CD4-positive, alpha-beta T cell treated with Interferon gamma for 1 hour (primary cell): ENCODE data around the gene BCAR3.
"Not testable (repeated sequence)": the region's sequence is repeated elsewhere in the genome, so short reads cannot be mapped to it uniquely, and the experiment has no call there.

Experiments
- DNase-seq: peaks from one replicate; pipeline ENCODE4 v3.0.0-alpha.2; 2020

Gene BCAR3

DNA sequence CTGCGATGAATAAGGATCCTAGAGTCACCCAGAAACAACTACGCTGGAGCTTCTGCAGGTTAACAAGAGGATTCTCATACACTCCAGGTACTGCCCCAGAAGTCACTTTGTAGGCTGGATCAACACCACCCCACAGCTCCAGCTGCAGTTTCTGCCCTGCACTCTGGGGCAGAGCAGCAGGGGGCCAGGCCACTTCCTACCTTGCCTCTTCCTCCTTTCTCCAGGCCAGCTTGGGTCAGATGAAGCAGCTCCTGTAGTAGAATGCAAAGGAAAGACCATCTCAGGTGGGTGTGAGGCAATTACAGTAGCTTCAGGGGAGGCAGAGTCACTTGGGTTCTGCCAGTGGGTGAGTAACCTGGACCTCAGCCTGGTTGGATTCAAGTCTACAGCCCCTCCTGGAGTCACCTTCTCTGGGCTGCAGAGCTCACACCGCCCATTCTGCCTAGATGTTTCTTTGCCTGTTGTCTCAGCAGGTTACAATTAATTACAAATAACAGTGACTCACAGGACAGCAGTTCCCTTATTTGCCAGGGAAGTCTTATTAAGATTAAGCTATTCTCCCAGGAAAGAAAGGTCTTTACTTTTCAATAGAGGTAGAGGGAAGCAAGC, 24.4 kb upstream of the BCAR3 start:
- DNase-seq, result no peak

DNA sequence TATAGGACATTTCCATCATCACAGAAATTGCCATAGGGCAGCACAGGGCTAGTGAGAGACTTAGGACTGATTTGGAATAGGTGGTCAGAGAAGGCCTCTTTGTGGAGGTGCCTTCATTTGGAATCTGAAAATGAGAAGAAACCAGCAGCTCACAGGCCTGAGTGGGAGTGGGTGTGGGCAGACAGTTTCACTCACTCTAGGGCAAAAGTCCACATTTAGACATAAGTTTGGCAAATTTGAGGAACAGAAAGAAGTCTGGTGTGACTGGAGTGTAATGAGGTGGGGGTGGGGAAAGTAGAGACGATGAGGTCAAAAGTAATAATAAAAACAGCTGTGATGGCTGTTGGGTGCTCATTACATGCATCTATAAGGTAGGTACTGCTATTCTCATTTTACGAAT, 22.4 kb upstream of the BCAR3 start:
- peak; percentile 46 for DNase-seq

DNA sequence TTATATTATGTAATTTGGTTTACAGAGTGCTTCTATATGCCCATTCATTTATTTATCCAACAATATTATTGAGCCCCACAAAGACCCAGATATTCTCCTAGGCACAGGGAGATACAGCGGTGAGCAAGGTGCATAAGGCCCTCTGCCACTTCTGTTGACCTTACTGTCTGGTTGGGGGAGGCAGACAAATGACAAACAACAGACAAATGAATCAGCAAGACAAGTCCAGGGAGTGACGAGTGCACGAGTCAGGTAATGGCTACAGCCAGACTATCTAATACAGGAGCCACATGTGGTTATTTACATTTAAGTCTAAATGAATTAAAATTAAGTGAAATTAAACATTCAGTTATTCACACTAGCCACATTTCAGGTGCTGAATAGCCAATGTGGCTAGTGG, 22.0 kb upstream of the BCAR3 start:
- no peak for DNase-seq

DNA sequence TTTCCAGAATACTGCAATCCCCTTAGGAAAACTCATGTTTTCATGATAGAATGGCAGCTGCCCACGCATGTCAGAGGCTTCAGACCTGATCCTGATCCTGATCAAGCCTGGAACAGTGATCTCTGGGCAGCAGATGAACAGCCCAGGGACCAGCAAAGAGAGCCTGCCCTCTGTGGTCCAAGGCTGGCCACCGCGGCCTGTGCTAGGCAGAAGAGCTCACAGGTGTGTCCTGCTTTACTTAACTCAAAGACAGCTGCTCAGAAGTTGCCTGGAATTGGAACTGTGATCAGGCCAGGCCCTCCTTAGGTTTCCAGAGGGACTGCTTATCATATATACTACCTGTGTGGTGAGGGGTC, 21.2 kb upstream of the BCAR3 start:
- no peak for DNase-seq

DNA sequence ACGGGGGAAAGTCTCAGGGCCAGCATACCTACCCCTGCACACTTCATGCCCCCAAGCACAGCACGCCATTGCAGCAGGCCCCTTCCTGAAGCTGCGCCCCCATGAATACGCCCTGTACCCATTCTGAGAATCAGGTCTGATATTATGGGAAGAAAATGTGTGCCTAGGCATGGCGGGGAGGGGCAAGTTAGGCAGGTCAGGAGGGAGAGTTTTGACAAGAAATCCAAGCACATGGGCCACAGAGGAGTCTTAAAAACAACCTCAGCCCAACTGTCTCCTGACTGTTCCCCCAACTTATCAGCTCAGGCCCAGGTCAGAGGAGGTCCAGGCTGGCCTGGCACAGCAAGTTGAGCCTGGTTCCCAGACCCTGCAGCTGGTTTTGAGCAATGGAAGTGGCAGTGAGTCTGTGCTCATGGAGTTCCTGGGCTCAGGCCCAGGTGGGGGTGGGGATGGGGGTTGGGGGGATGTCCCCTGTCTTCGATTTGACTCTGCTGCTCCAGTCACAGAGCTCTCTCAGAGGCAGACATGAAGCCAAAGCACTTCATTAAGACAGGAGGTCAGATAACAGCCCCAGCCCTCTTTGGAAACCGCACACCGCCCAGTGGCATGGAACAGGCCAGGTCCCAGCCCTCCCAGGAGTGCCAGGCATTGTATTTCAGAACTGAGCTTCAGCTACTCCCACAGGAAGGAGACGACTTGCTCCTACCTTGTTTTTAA, 20.6 kb upstream of the BCAR3 start:
- DNase-seq, result no peak

DNA sequence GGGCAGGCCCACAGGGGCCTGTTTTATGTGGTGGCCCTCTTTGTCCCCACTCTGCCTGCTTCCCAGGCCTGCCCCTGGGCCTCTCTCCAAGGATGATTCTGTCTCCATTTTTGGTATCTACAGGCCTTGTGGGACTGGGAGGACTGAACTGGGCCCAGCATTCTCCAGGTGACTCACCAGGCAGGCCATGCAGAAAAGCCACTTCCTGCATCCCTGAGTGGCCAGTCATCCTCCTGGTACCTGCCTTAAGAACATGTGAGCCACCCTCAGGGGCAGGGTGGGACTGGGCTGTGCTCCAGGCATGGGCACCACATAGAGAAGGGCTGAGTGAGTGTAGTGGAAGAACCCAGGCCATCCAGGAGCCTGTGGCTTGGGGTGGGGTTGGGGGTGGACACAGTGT, 20.0 kb upstream of the BCAR3 start:
- DNase-seq, result no peak

DNA sequence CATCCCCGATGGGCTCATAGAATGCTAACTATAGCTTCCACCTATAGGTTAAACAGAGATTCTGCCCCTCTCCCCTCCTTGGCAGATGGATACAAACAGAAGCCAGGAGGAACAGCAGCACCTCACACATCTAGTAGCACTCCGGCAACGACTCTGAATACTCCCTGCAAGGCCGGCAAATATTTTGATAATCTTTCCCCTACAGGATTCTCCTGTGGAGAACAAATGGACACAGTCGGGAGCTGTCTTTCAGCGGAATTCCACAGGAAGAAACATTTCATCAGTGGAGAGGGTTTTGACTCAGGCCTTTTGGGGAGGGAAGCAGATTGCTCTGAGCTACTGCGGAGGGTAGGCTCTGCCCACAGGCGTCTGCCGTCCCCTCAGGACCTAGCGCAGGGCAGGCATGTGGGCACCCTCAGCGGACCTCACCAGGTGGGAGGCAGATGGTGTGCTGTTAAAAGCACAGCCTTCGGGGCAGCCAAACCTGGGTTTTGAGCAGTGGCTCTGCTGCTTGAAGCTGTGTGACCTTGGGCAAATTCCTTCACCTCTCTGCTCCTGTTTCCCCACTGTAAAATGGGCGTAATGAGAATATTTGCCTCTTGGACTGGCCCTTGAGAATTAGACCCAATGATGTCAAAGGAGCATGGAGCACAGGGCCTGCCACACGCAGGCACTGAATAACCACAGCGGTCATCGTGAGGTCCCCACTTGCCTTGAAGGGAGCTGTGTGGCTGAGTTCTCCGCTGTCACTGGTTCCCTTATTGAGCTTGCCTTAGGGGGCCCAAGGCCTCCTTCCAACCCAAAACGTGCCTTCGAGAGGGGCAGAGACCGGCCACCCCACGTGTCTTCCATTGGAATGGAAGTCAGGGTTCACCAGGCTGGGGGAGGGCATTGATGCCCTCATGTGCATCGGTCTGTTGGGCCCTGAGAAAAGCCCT, 19.2 kb upstream of the BCAR3 start:
- DNase-seq, result no peak

DNA sequence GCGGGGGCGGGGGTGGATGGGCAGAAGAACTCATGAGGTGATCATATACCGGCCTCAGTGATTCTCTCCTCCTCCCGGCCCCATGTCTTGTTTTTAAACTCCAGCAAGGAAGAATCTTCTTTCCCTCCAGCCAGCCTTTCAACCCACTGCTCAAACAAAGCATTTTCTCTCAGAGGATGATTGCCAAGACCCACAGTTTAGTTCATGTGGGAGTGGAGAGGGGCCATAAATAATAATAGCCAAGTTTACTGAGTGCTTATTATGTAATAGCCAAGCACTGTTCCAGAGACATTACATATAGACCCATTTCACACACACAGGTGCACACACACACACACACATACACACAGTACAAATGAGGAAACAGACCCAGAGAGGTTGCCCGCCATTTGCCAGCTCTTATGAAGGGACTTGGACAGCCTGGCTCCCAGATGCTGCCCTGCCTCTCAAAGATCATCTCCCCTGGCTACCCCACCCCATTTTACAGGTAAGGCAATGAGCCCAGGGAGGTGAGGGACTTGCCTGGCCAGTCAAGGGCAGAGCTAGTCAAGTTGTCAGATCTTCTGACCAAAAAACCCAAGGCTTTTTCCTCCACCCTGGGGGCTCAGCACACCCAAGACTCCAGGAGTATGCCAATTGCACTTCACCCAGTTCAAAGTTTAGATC, 18.0 kb upstream of the BCAR3 start:
- no peak for DNase-seq

DNA sequence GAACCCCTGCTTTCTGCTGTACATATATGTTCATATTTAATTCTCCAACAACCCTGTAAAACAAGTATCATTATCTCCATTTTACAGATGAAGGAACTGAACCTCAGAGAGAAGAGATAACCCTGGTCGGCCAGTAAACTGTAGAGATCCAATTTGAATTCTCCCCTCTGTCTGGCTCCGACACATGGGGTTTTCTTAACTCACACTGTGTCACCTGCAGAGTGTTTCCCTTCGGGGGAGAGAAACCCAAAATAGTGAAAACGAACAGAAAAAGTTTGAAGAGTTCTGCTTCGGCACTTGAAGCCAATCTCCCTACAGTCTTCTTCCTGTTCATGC, 17.4 kb upstream of the BCAR3 start:
- DNase-seq, result no peak

DNA sequence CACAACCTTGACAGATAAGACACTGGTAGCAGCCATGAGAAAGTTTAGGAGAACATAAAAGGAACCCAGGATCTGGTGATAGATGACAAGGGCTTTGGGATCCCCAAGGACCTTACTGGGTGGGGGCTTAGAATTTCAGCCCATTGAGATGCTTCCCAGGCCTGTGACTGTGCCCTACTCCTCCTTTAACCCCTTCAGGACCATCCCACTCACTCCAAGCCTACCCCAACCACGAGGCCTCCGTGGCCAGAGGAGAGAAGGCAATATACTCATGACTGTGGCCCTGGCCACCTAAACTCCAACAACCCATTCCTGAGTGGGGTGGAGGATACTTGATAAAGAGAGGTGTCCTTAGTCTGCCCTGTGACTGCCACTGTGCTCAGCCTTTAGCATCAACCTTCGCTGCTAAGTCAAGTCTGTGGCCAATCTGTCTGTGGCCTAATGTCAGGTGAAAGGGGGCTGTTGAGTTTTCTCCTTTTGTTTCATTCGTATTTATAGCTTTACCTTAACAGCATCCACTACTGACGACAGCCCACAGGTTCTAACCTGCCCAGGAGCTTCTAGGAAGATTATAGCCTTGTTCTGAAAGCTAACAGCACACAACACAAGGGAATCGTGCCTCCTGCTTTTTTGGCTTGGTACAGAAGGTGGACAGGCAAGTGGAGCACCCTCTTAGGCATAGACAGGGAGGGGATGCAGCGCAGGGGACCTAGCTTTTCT, 16.9 kb upstream of the BCAR3 start:
- no peak for DNase-seq

DNA sequence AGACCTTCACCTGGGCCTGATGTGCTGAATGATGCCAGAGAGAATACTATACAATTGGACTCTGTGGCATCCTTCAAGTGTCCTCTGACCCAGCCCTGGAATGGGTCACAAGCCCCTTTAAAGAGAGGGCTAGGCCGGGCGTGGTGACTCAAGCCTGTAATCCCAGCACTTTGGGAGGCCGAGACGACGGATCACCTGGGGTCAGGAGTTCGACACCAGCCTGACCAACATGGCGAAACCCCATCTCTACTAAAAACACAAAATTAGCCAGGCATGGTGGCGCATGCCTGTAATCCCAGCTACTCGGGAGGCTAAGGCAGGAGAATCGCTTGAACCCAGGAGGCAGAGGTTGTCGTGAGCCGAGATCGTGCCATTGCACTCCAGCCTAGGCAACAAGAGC, 15.9 kb upstream of the BCAR3 start:
- not testable (repeated sequence) for DNase-seq

DNA sequence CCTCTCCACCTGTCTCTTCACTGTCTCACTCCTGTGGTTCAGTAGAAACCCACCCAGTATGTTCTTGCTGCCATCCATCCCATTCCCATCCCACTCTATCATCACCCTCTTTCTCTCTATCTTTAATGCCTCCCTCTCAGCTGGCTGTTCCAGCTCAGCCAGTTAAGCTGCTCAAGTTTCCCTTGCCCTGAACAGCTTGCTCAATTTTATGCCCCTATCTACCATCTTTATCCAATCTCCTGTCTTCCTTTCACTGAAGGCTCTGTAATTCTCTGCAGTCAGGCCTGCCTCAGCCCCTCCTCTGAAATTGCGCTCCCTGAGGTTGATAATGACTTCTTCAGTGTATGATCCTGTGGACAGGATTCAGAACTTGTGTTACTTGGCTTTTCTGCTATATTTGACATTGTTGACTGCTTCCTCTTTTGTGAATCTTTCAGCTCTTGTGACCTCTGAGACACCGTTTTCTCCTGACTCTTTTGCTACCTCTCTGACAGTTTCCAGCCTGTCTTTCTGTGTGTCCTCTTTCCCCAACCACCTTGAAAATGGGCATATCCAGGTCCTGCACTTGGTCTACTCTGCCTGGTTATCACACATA, 13.9 kb upstream of the BCAR3 start:
- DNase-seq, result no peak

DNA sequence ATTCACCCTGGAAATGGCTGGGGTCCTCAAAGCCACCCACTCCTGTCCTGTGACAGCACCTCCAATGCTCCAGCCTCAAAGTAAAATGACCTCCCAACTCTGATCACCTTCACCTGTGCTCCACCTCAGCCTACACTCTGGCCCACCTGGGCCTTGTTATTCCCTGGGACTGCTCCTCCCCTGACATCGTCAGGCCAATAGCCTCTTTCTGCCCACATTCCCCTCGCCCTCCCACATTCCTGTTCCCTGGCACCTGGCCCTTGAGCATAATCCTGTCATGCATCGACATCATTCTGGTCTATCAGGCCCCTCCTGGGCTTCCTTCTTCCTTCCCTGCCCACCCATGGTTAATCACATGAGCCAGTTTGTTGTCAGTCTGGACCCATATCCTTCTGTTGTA, 13.2 kb upstream of the BCAR3 start:
- no peak for DNase-seq

DNA sequence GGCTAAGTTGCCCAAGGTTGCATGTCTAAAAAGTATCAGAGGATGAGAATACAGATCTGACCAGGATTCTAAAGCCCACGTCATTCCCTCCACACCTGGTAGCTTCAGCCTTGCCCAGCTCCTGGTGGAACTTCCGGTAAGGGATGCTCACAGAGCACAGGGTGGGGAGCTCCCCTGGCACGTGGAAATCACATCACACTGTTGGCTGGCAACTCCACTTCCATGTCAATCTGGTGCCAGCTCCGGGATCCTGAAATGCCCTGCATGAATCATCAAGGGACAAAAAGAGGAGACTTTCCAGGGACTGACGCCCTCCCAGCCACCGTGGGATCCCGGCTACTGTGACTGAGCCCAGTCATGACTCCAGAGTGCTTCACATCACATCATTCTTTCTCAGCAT, 12.4 kb upstream of the BCAR3 start:
- no peak for DNase-seq

DNA sequence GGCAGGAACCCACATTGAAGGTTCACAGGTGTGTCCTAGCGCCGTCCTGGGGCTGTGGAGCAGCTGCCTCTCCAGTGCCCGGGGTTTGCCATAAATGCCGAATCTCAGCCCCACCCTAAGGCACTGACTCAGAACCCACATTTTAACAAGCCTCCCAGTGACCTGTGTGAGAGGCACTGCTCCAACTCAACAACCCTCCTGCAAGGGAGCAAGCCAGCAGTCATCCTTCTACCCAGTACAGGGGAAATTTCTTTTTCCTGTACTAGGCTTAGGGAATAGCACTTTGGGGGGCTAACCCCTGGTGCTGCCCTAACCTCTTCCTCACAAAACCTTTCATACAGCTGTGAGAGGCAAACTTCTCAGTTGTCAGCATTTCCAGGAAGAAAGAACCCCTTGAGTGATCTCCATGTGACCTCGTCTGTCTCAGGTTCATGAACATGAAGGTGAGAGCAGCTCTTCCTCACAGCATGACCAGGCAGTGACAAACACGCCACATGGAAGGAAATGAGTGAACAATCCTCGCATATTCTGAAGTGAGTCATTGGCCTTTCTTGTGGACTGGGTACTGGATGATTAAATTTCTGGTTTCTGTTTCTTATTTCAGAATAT, 11.4 kb upstream of the BCAR3 start:
- peak; percentile 45 for DNase-seq

DNA sequence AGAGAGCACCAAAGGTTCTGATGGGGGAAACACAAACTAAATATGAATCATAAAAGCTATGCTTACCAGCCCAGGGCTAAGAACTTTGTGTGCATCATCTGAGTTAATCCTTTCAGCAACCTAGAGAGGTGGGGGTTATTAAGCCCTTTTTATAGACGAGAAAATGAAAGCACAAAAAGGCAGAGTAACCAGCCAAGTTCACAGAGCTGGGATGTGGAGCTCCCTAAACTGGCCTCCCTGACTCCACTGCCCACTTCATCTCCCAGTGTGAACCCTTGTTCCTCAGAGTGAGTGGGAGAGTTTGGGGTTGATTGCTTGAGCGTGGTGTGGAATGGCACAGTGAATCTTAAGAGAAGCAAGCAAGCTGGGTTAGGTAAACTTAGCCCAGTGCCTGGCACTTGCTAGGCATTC, 10.8 kb upstream of the BCAR3 start:
- DNase-seq, result no peak

DNA sequence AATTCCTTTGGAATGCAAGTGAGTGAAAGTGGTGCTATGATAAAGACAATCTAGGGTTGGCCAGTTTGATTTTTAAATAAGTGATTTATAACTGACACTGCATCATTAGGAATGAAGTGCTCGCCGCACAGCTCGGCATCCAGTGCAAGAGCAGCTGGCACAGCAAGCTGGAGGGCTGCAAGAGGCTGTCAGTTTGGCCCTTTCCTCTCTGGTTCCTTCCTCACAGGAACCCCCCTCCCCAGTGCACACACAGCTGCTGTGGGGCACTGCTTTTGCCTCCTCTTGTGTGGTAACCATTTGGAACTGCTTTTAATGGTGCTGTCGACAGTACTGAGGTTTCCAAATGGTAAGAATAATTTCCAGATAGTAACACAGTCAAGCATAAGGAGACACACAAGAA, 10.4 kb upstream of the BCAR3 start:
- DNase-seq, result no peak

DNA sequence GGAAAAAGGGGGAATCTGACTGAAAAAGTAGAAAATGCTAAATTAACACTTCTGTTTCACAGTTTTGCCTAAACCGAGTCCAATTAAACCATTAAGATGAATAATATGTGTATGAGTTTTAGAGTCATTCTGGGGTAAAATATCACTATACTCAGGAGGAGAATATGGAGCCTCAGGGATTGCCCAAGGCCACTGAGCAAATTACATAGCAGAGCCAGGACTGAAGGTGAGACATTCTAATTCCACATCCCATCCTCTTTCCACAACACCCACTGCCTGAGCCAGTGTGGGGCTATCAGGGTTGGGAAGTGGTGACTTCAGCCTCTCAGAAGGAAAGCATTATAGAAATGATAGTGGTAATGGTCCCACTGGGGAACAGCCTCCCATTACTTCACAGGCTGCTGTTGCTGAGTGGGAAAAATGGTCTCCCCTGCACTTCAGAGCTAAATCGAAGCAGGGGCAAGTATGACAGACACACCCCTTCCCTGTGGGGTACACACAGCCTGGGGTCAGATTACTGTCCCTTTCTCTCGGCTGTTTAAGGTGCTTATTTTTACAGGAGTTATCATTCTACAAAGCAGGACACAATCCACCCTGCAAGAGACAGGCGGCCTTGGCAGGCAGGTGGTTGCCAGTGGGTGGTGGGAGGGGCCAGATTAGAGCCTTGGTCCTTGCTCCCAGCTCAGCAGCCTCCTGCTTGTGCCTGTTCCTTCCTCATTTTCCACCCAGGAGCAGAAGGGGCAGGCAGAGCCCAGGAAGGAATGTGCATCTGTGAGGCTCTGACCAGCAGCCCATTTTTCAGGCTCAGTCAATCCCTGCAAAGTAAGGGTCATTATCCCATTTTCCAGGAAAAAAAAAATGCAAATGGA, 9.5 kb upstream of the BCAR3 start:
- DNase-seq, result no peak

DNA sequence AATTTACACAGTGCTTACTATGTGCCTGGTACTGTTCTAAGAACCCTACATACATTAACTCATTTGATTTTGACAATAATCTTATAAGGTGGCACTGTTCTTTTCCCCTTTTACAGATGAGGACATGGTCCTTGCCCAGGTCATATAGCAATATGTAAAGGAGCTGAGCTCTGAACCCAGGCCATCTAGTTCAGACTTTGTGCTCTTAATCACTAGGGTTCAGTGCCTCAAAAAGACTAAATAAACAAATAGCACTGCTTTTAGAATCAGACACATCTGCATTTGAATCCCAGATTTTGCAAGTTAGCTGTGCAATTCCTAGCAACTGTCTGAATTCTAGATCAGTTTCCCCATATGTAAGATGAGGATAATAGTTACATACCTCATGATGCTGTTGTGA, 8.7 kb upstream of the BCAR3 start:
- no peak for DNase-seq

DNA sequence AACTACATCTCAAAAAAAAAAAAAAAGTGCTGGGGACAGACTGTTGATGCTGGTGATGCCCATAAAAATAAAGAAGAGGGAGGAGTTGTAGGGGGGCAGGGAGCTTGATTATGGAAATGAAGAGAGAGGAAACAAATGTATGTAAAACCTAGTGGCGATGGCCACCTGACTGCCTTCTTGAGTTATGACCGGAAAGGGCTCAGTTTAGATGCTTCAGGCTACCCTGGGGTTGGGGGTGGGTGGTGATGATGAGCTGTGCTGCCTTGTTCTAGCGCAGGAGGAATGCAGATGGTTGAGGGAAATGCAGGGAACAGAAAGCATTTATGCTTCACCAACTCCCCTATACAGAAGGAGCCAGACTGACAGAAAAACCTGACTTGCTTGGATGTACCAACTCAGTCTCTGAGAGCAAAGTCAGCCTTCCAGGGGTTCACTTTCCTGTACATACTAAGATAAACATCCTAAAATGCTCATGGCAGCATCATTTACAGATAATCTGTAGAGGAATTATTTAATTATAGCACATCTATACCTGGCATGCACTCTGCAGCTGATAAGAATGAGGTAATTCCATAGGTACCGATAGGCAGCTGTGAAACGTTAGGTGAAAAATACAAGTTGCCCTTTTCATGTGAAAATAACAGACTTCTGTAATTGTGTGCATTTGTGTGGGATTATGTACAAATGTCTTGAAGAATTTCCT, 8.0 kb upstream of the BCAR3 start:
- DNase-seq, result no peak
